Hepatocyte (in vitro differentiated cells): Measurements from ENCODE around the gene GPRC5A. TPM values are rescaled to one million over a fixed set of nuclear protein-coding genes. Genes with fewer than 3 reads are reported as not detected.

Experiments used
- DNase-seq: peaks from one replicate; pipeline ENCODE4 v3.0.0-alpha.2; 2016; ENCODE audit warnings: low spot score
- H2AFZ ChIP-seq: fragments of 200-600 bp; sonication (generic); 2 replicates; pipeline ENCODE4 v1.6.0; 2016; ENCODE audit warnings: antibody characterized with exemption, mild to moderate bottlenecking
- H3K27ac ChIP-seq: fragments of 200-600 bp; sonication (generic); 2 replicates; pipeline ENCODE4 v1.5.1; 2016; ENCODE audit warnings: mild to moderate bottlenecking
- H3K27me3 ChIP-seq: fragments of 200-600 bp; sonication (generic); 2 replicates; pipeline ENCODE4 v1.6.1; 2016
- H3K36me3 ChIP-seq: fragments of 200-600 bp; sonication (generic); replicated peaks from 2 replicates; pipeline ENCODE4 v1.5.1; 2016; ENCODE audit warnings: low read depth; ENCODE audit not compliant: insufficient read depth
- H3K4me1 ChIP-seq: fragments of 200-600 bp; sonication (generic); 2 replicates; pipeline ENCODE4 v1.5.1; 2016; ENCODE audit warnings: mild to moderate bottlenecking, moderate library complexity; ENCODE audit not compliant: insufficient read depth
- H3K4me2 ChIP-seq: fragments of 200-600 bp; sonication (generic); 2 replicates; pipeline ENCODE4 v1.6.0; 2016
- H3K4me3 ChIP-seq: fragments of 200-600 bp; sonication (generic); 2 replicates; pipeline ENCODE4 v1.5.1; 2016; ENCODE audit warnings: mild to moderate bottlenecking
- H3K79me2 ChIP-seq: fragments of 200-600 bp; sonication (generic); 2 replicates; pipeline ENCODE4 v1.6.0; 2017; ENCODE audit warnings: mild to moderate bottlenecking
- H3K9me2 ChIP-seq: fragments of 200-600 bp; sonication (generic); replicated peaks from 2 replicates; pipeline ENCODE4 v1.6.0; 2017; ENCODE audit warnings: mild to moderate bottlenecking; ENCODE audit not compliant: insufficient read depth
- H3K9me3 ChIP-seq: fragments of 200-600 bp; sonication (generic); 2 replicates; pipeline ENCODE4 v1.5.1; 2016; ENCODE audit warnings: low read depth, mild to moderate bottlenecking
- H4K20me1 ChIP-seq: fragments of 200-600 bp; sonication (generic); 2 replicates; pipeline ENCODE4 v1.6.0; 2016; ENCODE audit warnings: mild to moderate bottlenecking; ENCODE audit not compliant: insufficient read depth, poor library complexity, severe bottlenecking
- EZH2 ChIP-seq: fragments of 200-600 bp; sonication (generic); IDR thresholded peaks from 2 replicates; pipeline ENCODE4 v1.6.1; 2016; ENCODE audit warnings: antibody characterized with exemption, mild to moderate bottlenecking, borderline replicate concordance
- EZH2phosphoT487 ChIP-seq: fragments of 200-600 bp; sonication (generic); IDR thresholded peaks from one replicate; pipeline ENCODE4 v1.6.1; 2018; ENCODE audit warnings: antibody characterized with exemption, mild to moderate bottlenecking, low read depth, moderate library complexity; ENCODE audit not compliant: unreplicated experiment, severe bottlenecking
- WGBS: methylation state at CpG from one replicate; pipeline ENCODE4 v1.1.6; 2016; ENCODE audit warnings: low lambda C conversion rate; ENCODE audit errors: missing lambda C conversion rate; 5-methylcytosine and 5-hydroxymethylcytosine counted together
- polyA plus RNA-seq: library from polyadenylated mRNA; unstranded; fragments of >200 nt; fragmentation: Nextera tagmentation; extraction: Ambion mirVana; gene quantifications from 2 replicates; pipeline ENCODE4 v1.2.1, GENCODE V29; 2016
- total RNA-seq: library from RNA; depleted of rRNA; stranded (reverse); fragments of >200 nt; gene quantifications from 2 replicates; pipeline ENCODE4 v1.2.3, GENCODE V29; 2014
- TF ChIP-seq, protein P1 (sequence below): fragments of 200-600 bp; sonication (generic); IDR thresholded peaks from 2 replicates; pipeline ENCODE4 v1.5.1; 2016; ENCODE audit warnings: antibody characterized with exemption, mild to moderate bottlenecking; ENCODE audit not compliant: poor library complexity

The GPRC5A gene
- total and polyA plus RNA-seq, 2 experiments from 2014 or later, result 60.2 to 80.4 TPM

DNA sequence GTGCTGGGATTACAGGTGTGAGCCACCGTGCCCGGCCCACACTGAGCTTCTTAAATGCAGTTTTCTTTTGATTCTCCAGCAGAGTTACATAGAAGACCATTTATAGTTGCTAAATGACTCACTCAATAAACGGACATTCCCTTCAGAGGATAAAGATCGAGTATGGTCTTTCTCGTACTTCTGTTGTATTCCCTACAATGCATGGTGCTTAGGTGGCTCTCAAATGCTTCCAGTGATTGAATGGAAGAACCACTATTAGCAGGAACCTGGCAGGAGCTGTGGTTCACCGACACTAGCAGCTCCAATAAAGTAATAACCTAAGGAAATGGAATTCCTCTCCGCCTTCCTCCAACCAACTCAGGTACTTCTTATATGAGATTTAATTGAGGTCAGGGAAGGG, 3.9 kb upstream of the GPRC5A start:
- Histone ChIP-seq H3K27me3 (no peaks in the 10 kb centered on the region), H4K20me1 (no peaks in the 10 kb centered on the region), H3K9me2 (no peaks in the 10 kb centered on the region), H3K4me1 (peaks cover 25% of the 10 kb centered on the region), H3K27ac (no peak overlapping the region), H2AFZ (no peak overlapping the region), H3K36me3 (no peaks in the 10 kb centered on the region), H3K9me3 (no peaks in the 10 kb centered on the region), H3K79me2 (no peaks in the 10 kb centered on the region), H3K4me2 (no peak overlapping the region), H3K4me3 (no peak overlapping the region)
- TF ChIP-seq EZH2 (no peak), EZH2phosphoT487 (no peak)
- TF ChIP-seq, protein P1, sequence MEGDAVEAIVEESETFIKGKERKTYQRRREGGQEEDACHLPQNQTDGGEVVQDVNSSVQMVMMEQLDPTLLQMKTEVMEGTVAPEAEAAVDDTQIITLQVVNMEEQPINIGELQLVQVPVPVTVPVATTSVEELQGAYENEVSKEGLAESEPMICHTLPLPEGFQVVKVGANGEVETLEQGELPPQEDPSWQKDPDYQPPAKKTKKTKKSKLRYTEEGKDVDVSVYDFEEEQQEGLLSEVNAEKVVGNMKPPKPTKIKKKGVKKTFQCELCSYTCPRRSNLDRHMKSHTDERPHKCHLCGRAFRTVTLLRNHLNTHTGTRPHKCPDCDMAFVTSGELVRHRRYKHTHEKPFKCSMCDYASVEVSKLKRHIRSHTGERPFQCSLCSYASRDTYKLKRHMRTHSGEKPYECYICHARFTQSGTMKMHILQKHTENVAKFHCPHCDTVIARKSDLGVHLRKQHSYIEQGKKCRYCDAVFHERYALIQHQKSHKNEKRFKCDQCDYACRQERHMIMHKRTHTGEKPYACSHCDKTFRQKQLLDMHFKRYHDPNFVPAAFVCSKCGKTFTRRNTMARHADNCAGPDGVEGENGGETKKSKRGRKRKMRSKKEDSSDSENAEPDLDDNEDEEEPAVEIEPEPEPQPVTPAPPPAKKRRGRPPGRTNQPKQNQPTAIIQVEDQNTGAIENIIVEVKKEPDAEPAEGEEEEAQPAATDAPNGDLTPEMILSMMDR, result no peak
- WGBS, result 71% methylated on average over 7 of the region's 7 CpGs
- DNase-seq, result no peak

DNA sequence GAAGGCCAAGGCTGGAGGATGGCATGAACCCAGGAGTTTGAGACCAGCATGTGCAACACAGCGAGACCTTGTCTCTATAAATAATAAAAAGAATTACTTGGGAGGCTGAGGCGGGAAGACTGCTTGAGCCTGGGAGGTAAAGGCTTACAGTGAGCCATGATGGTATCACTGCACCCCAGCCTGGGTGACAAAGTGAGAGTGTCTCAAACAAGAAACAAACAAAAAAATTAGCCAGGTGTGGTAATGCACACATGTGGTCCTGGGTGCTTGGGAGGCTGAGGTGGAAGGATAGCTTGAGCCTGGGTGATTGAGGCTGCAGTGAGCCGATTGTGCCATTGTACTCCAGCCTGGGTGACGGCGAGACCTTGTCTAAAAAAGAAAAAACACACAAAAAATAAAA, 1.7 kb upstream of the GPRC5A start:
- 94% methylated on average over 5 of the region's 5 CpGs for WGBS
- no peaks in the 10 kb centered on the region for H4K20me1 ChIP-seq
- H3K9me2 ChIP-seq, result no peaks in the 10 kb centered on the region
- H3K9me3 ChIP-seq, result no peaks in the 10 kb centered on the region
- H3K27ac ChIP-seq, result peak overlapping the region; percentile 90
- H3K4me3 ChIP-seq, result no peak overlapping the region
- H3K4me2 ChIP-seq, result no peak overlapping the region
- H3K27me3 ChIP-seq, result no peaks in the 10 kb centered on the region
- peaks cover 14% of the 10 kb centered on the region for H3K4me1 ChIP-seq
- DNase-seq, result no peak
- H3K79me2 ChIP-seq, result peaks cover 12% of the 10 kb centered on the region
- H2AFZ ChIP-seq, result no peak overlapping the region
- TF ChIP-seq EZH2, result no peak
- TF ChIP-seq, protein P1, result no peak
- TF ChIP-seq EZH2phosphoT487, result no peak
- H3K36me3 ChIP-seq, result no peaks in the 10 kb centered on the region

DNA sequence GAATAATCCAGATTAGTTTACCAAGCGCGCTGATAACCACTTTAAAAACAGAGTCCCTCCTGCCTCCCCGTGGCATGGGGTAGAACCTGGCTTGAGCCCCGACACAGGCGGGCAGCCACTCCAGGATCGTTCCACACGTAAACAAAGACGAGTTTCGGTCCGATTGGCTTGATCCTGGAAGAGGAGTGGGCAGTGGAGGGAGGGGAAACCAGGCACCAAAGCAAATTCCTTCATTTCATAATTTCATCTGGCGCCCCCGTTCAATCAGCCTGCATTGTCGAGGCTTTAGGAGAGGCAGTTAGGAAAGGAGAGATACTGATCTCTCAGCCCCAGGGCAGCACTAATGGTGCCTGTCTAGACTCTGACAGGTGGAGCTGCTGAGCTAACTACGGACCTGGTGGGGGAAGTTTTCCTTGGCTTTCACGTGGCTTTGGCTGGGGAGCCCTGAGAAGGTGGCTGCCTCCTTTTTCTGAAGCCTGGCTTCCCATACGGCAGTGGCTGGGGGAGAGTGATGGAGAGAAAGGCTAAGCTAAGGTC, 751 bp upstream of the GPRC5A start:
- peaks cover 18% of the 10 kb centered on the region for H3K79me2 ChIP-seq
- TF ChIP-seq EZH2phosphoT487, result no peak
- TF ChIP-seq EZH2, result no peak
- TF ChIP-seq, protein P1, result peak; percentile 22
- WGBS, result 3% methylated on average over 16 of the region's 16 CpGs
- peak overlapping the region; percentile 90 for H3K27ac ChIP-seq
- peak; percentile 78 for DNase-seq
- H3K4me3 ChIP-seq, result no peak overlapping the region
- H3K9me2 ChIP-seq, result no peaks in the 10 kb centered on the region
- H3K27me3 ChIP-seq, result no peaks in the 10 kb centered on the region
- no peaks in the 10 kb centered on the region for H3K9me3 ChIP-seq
- H3K4me1 ChIP-seq, result peaks cover 4% of the 10 kb centered on the region
- peak overlapping the region; percentile 86 for H3K4me2 ChIP-seq
- no peaks in the 10 kb centered on the region for H4K20me1 ChIP-seq
- no peaks in the 10 kb centered on the region for H3K36me3 ChIP-seq
- peak overlapping the region; percentile 5 for H2AFZ ChIP-seq
